Mesodermal cell (in vitro differentiated cells): ENCODE results near the gene KLK15.

Experiments used
- H3K27ac ChIP-seq: 2 replicates; pipeline ENCODE4 v1.7.0; 2013; ENCODE audit warnings: mild to moderate bottlenecking, low read depth, low read length, moderate library complexity; ENCODE audit not compliant: severe bottlenecking
- H3K36me3 ChIP-seq: 2 replicates; pipeline ENCODE4 v1.7.1; 2013; ENCODE audit warnings: mild to moderate bottlenecking, low read length, moderate library complexity; ENCODE audit not compliant: control insufficient read depth, insufficient read depth
- H3K4me1 ChIP-seq: one replicate; pipeline ENCODE4 v1.7.1; 2013; ENCODE audit warnings: mild to moderate bottlenecking, low read length; ENCODE audit not compliant: insufficient read depth, control insufficient read depth, poor library complexity, severe bottlenecking
- H3K4me3 ChIP-seq: 2 replicates; pipeline ENCODE4 v1.7.0; 2013; ENCODE audit warnings: low read length, control low read depth, mild to moderate bottlenecking; ENCODE audit not compliant: insufficient read depth, poor library complexity, severe bottlenecking; ENCODE audit errors: extremely low read depth
- H3K9me3 ChIP-seq: 2 replicates; pipeline ENCODE4 v1.7.1; 2013; ENCODE audit warnings: mild to moderate bottlenecking, low read length, moderate library complexity; ENCODE audit not compliant: control insufficient read depth
- WGBS, 2 experiments: methylation state at CpG; one replicate each; pipeline ENCODE4 v1.1.5; 2013; ENCODE audit warnings: missing lambda C conversion rate in 2 of 2; ENCODE audit not compliant: insufficient coverage in 2 of 2; 5-methylcytosine and 5-hydroxymethylcytosine counted together

KLK15 gene

GRCh38 chr19:50869479-50869878, 36.1 kb upstream of the KLK15 start:
- H3K36me3 ChIP-seq = no peaks in the 10 kb centered on the region
- WGBS, 2 experiments = 70 to 100% methylated on average over 1 to 2 of the region's 4 CpGs
- no peaks in the 10 kb centered on the region for H3K9me3 ChIP-seq
- H3K4me1 ChIP-seq = no peaks in the 10 kb centered on the region
- no peak overlapping the region for H3K4me3 ChIP-seq
- H3K27ac ChIP-seq = no peak overlapping the region

- Histone ChIP-seq H3K4me1 (no peaks in the 10 kb centered on the region), H3K4me3 (no peak overlapping the region), H3K27ac (no peak overlapping the region), H3K9me3 (peaks cover 11% of the 10 kb centered on the region), H3K36me3 (no peaks in the 10 kb centered on the region)
- WGBS, 2 experiments = 66 to 76% methylated on average over 4 to 6 of the region's 7 CpGs
These were observed 28.3 kb upstream of the KLK15 start for GRCh38 chr19:50861496-50862286.

GRCh38 chr19:50861010-50861409, 27.6 kb upstream of the KLK15 start:
- 62 to 71% methylated on average over 5 of the region's 5 CpGs for WGBS, 2 experiments
- H3K4me1 ChIP-seq = no peaks in the 10 kb centered on the region
- no peaks in the 10 kb centered on the region for H3K36me3 ChIP-seq
- H3K4me3 ChIP-seq = no peak overlapping the region
- no peak overlapping the region for H3K27ac ChIP-seq
- H3K9me3 ChIP-seq = peaks cover 11% of the 10 kb centered on the region

GRCh38 chr19:50859849-50860248, 26.5 kb upstream of the KLK15 start:
- Histone ChIP-seq H3K4me3 (no peak overlapping the region), H3K9me3 (peaks cover 11% of the 10 kb centered on the region), H3K4me1 (no peaks in the 10 kb centered on the region), H3K27ac (no peak overlapping the region), H3K36me3 (no peaks in the 10 kb centered on the region)
- 77 to 92% methylated on average over 3 to 4 of the region's 4 CpGs for WGBS, 2 experiments

GRCh38 chr19:50858886-50859285, 25.5 kb upstream of the KLK15 start:
- 54 to 56% methylated on average over 6 to 7 of the region's 7 CpGs for WGBS, 2 experiments
- H3K27ac ChIP-seq = no peak overlapping the region
- peaks cover 11% of the 10 kb centered on the region for H3K9me3 ChIP-seq
- H3K4me3 ChIP-seq = no peak overlapping the region
- H3K4me1 ChIP-seq = no peaks in the 10 kb centered on the region
- H3K36me3 ChIP-seq = no peaks in the 10 kb centered on the region

- Histone ChIP-seq H3K27ac (no peak overlapping the region), H3K4me1 (no peaks in the 10 kb centered on the region), H3K4me3 (no peak overlapping the region), H3K36me3 (no peaks in the 10 kb centered on the region), H3K9me3 (peaks cover 11% of the 10 kb centered on the region)
- 75 to 80% methylated on average over 5 of the region's 6 CpGs for WGBS, 2 experiments
These were observed 24.0 kb upstream of the KLK15 start for GRCh38 chr19:50857366-50857765.

- Histone ChIP-seq H3K36me3 (no peaks in the 10 kb centered on the region), H3K9me3 (no peaks in the 10 kb centered on the region), H3K4me1 (no peaks in the 10 kb centered on the region), H3K27ac (no peak within 1 kb of the TSS), H3K4me3 (no peak within 1 kb of the TSS)
- WGBS, 2 experiments = 55 to 67% methylated on average over 3 to 4 of the region's 9 CpGs
These were observed 21.4 kb upstream of the KLK15 start, which contains the start of gene KLK3 for GRCh38 chr19:50854636-50855410. TSS of gene KLK3 (plus strand) at chr19:50854915. CDS start at chr19:50854956, 41 bp downstream.

- WGBS, 2 experiments = 61 to 65% methylated on average over 2 to 4 of the region's 4 CpGs
- H3K36me3 ChIP-seq = no peaks in the 10 kb centered on the region
- no peak overlapping the region for H3K27ac ChIP-seq
- H3K9me3 ChIP-seq = no peaks in the 10 kb centered on the region
- no peak overlapping the region for H3K4me3 ChIP-seq
- no peaks in the 10 kb centered on the region for H3K4me1 ChIP-seq
These were observed 18.2 kb upstream of the KLK15 start for GRCh38 chr19:50851620-50852019.

- H3K4me1 ChIP-seq = no peaks in the 10 kb centered on the region
- H3K9me3 ChIP-seq = no peaks in the 10 kb centered on the region
- no peak overlapping the region for H3K4me3 ChIP-seq
- H3K36me3 ChIP-seq = no peaks in the 10 kb centered on the region
- 17 to 40% methylated on average over 2 of the region's 3 CpGs for WGBS, 2 experiments
- H3K27ac ChIP-seq = no peak overlapping the region
These were observed 17.4 kb upstream of the KLK15 start for GRCh38 chr19:50850738-50851137.

GRCh38 chr19:50844296-50844935, 11.0 kb upstream of the KLK15 start:
- H3K27ac ChIP-seq = no peak overlapping the region
- H3K4me3 ChIP-seq = no peak overlapping the region
- H3K9me3 ChIP-seq = no peaks in the 10 kb centered on the region
- H3K36me3 ChIP-seq = no peaks in the 10 kb centered on the region
- WGBS, 2 experiments = 28 to 37% methylated on average over 5 to 7 of the region's 8 CpGs
- H3K4me1 ChIP-seq = no peaks in the 10 kb centered on the region
